Vagina (tissue), 2 donors: ENCODE results near the gene GCHFR. TPM values are rescaled to one million over a fixed set of nuclear protein-coding genes. Genes with fewer than 3 reads are reported as not detected.

Experiments used
- DNase-seq, 2 donors: peaks; one replicate each; pipeline ENCODE4 v3.0.0-alpha.2; 2017; ENCODE audit errors: extremely low spot score in 2 of 2
- H3K27ac ChIP-seq: fragments of 200-600 bp; sonication (generic); one replicate; pipeline ENCODE4 v1.5.1; 2019
- H3K27me3 ChIP-seq: fragments of 200-600 bp; sonication (generic); one replicate; pipeline ENCODE4 v1.5.1; 2019
- H3K36me3 ChIP-seq, 2 donors: fragments of 200-600 bp; sonication (generic); one replicate each; pipeline ENCODE4 v1.5.1; 2017 to 2019
- H3K4me1 ChIP-seq: fragments of 200-600 bp; sonication (generic); one replicate; pipeline ENCODE4 v1.5.1; 2019
- H3K4me3 ChIP-seq, 2 donors: fragments of 200-600 bp; sonication (generic); 1 replicate in 1 of 2; 2 replicates in 1 of 2; pipeline ENCODE4 v1.5.1; 2016 to 2019
- H3K9me3 ChIP-seq: fragments of 200-600 bp; sonication (generic); one replicate; pipeline ENCODE4 v1.5.1; 2019
- CTCF ChIP-seq, 3 experiments: fragments of 450-650 bp in 2 of 3; fragments of 200-600 bp in 1 of 3; sonication (generic) in 1 of 3; IDR thresholded peaks; one replicate each; pipeline ENCODE4 v1.5.1; 2017 to 2019; ENCODE audit warnings: antibody characterized with exemption in 3 of 3, mild to moderate bottlenecking in 2 of 3, moderate library complexity in 2 of 3
- POLR2A ChIP-seq, 2 donors: fragments of 450-650 bp; IDR thresholded peaks; one replicate each; pipeline ENCODE4 v1.6.1; 2017; ENCODE audit warnings: antibody characterized with exemption in 2 of 2, mild to moderate bottlenecking in 2 of 2, moderate library complexity in 2 of 2
- POLR2AphosphoS5 ChIP-seq, 2 donors: sonication (generic); formaldehyde crosslinking; IDR thresholded peaks; one replicate each; pipeline ENCODE4 v1.9.0; 2017; ENCODE audit warnings: antibody characterized with exemption in 2 of 2, mild to moderate bottlenecking in 2 of 2, low read depth in 1 of 2; ENCODE audit not compliant: insufficient read depth in 1 of 2
- intact Hi-C: fragments of 100-400 bp; cut with DNase I; formaldehyde crosslinking; loops from one replicate; pipeline ENCODE4 v1.15.1; 2023
- total RNA-seq: library from RNA; depleted of rRNA; stranded (reverse); fragments of >200 nt; gene quantifications from one replicate; pipeline ENCODE4 v1.2.3, GENCODE V29; 2016

The GCHFR gene
- total RNA-seq, 1 donor from 2014 or later = 69.7 TPM

DNA sequence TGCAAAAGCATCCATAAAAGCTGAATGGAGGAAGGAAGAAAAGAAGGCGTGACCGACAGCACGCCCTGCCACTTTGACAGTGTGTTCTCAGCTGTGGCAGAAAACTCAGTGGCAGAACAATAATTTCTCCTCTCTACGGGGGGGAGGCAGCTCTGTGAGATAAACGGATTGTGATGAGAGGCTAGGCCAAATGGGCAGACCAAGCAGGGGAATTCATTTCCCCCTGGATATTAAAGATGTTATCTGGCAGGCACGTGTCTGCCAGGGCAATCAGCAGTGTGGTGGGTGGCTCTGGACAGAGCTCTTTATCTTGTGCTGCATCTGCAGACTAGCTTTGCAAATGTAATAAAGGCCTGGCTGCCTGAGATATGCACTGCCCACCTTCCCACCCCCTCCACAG lies 6.9 kb upstream of the GCHFR start:
- intact Hi-C loops = loop anchor here (10.0 kb wide), 1 partner anchor 62 kb away; the partner anchor contains the start of gene RAD51
- no peaks in the 10 kb centered on the region for H3K27me3 ChIP-seq
- peak in 1 of 2 donors; percentile 76 for DNase-seq
- H3K4me3 ChIP-seq = no peak overlapping the region
- no peaks in the 10 kb centered on the region for H3K9me3 ChIP-seq
- TF ChIP-seq POLR2AphosphoS5 (IDR thresholded peaks at IDR 0.05; ENCODE audit: insufficient read depth in 1 of 2, low read depth in 1 of 2) = no peak
- TF ChIP-seq POLR2A (IDR thresholded peaks at IDR 0.05) = no peak
- TF ChIP-seq CTCF (IDR thresholded peaks at IDR 0.05) = no peak
- H3K4me1 ChIP-seq = peaks cover 20% of the 10 kb centered on the region
- no peak overlapping the region for H3K27ac ChIP-seq
- peaks cover 0 to 3% of the 10 kb centered on the region in 2 donors for H3K36me3 ChIP-seq

- H3K4me1 ChIP-seq = peaks cover 17% of the 10 kb centered on the region
- H3K27ac ChIP-seq = no peak overlapping the region
- H3K27me3 ChIP-seq = no peaks in the 10 kb centered on the region
- no peaks in the 10 kb centered on the region for H3K36me3 ChIP-seq
- no peak for DNase-seq
- TF ChIP-seq POLR2A (IDR thresholded peaks at IDR 0.05) = no peak
- TF ChIP-seq POLR2AphosphoS5 (IDR thresholded peaks at IDR 0.05; ENCODE audit: insufficient read depth in 1 of 2, low read depth in 1 of 2) = no peak
- TF ChIP-seq CTCF (IDR thresholded peaks at IDR 0.05) = no peak
- H3K9me3 ChIP-seq = no peaks in the 10 kb centered on the region
- no peak overlapping the region for H3K4me3 ChIP-seq
- intact Hi-C loops = loop anchor here (10.0 kb wide), 1 partner anchor 65 kb away; the partner anchor contains the start of gene RAD51
These were observed 3.9 kb upstream of the GCHFR start for GRCh38 chr15:40759961-40760360.

- Histone ChIP-seq H3K9me3 (no peaks in the 10 kb centered on the region), H3K27me3 (no peaks in the 10 kb centered on the region), H3K4me1 (peaks cover 47% of the 10 kb centered on the region), H3K36me3 (no peaks in the 10 kb centered on the region), H3K4me3 (peak overlapping the region; percentile 59 to 64), H3K27ac (peak overlapping the region; percentile 88)
- DNase-seq = no peak
- intact Hi-C loops = no loop called here
- TF ChIP-seq POLR2A (IDR thresholded peaks at IDR 0.05) (no peak), CTCF (IDR thresholded peaks at IDR 0.05) (no peak), POLR2AphosphoS5 (IDR thresholded peaks at IDR 0.05; ENCODE audit: insufficient read depth in 1 of 2, low read depth in 1 of 2) (no peak)
These were observed 708 bp upstream of the GCHFR start for GRCh38 chr15:40762919-40763800.

DNA sequence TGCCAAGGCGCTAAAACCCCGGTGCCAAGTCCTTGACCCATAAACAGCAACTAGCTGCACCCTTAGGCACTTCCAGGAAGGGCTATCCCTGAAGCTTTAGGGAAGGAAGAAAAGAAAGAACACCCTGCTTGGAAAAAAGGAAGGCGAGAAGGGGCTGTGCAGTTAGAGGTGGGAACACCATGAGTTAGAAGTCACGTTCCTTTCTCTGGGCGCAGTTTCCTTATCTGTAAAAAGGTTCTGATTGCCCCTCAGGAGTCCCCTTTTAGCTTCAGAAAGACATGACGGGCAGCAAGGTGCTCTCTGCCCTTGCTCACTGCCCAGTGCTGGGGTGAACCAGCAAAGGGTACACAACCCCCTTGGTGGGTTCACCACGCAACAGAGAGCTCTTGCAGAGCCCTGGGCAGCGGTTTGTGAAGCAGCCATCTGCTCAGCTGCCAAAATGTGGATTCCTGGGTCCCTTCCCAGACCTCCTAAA lies 798 bp downstream of the GCHFR start:
- intact Hi-C loops = loop anchor here (1.0 kb wide), 1 partner anchor 44 kb away; no protein-coding TSS in a partner anchor
- Histone ChIP-seq H3K27ac (peak overlapping the region; percentile 88), H3K27me3 (no peaks in the 10 kb centered on the region), H3K9me3 (no peaks in the 10 kb centered on the region), H3K4me3 (peak overlapping the region; percentile 59 to 64), H3K4me1 (peaks cover 62% of the 10 kb centered on the region), H3K36me3 (no peaks in the 10 kb centered on the region)
- DNase-seq = no peak
- no peak for TF ChIP-seq POLR2AphosphoS5 (IDR thresholded peaks at IDR 0.05; ENCODE audit: insufficient read depth in 1 of 2, low read depth in 1 of 2)
- TF ChIP-seq POLR2A (IDR thresholded peaks at IDR 0.05) = no peak
- no peak for TF ChIP-seq CTCF (IDR thresholded peaks at IDR 0.05)
